Measurements from ENCODE around the gene FLAD1. TPM values are rescaled to one million over a fixed set of nuclear protein-coding genes. Genes with fewer than 3 reads are reported as not detected.

The FLAD1 gene
- total RNA-seq, 1 experiment from 2014 or later = 58.4 TPM

DNA sequence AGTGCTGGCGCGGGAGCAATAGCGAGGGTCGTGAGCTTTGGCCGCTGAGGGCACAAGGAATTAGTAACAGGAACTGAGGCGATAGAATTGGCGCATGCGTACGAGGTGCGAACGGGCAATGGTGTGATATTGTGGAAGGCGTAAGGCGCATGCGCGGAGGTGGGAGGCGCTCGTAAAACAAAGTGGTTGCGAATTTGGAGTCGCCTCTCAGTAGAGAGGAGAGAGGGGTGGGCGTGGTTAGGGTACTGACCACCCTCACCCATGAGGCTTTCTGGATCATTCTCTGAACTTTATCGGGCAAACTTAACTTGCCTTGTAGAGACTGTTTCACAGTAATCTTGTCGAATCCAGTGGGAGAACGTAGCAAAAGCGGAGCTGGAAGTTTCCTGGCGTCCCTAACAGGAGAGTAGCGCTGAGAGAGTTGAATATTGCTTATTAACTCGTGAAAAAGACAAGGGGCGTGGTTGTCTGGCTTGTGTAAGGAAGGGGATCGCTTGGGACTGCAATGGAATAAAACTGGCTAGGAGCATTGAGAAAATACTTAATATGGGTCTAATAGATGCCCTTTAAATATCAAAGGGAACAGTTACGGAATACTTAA is 8.2 kb upstream of the FLAD1 start:
- peak overlapping the region; percentile 86 for H3K9ac ChIP-seq (ENCODE audit: low read length)
- no peaks in the 10 kb centered on the region for H3K9me3 ChIP-seq (ENCODE audit: control insufficient read depth in 1 of 2, insufficient read depth in 1 of 2, low read depth in 1 of 2, low read length in 2 of 2)
- peak overlapping the region; percentile 90 for H3K4me2 ChIP-seq (ENCODE audit: low read length)
- ATAC-seq = peak; percentile 55
- no peak overlapping the region for H2AFZ ChIP-seq (ENCODE audit: low read depth, low read length, poor library complexity, severe bottlenecking)
- no TSS peak for BruUV-seq (replicated peaks)
- H3K4me3 ChIP-seq (replicated peaks in 1 of 2; ENCODE audit: low read depth in 1 of 2, low read length in 2 of 2) = peak overlapping the region; percentile 61 to 70
- H3K27ac ChIP-seq (ENCODE audit: low read depth, low read length) = peak overlapping the region; percentile 86
- peaks cover 34 to 62% of the 10 kb centered on the region in 2 experiments for H3K4me1 ChIP-seq (ENCODE audit: control insufficient read depth in 1 of 2, insufficient read depth in 2 of 2, low read length in 2 of 2)
- H3K27me3 ChIP-seq (ENCODE audit: insufficient read depth, low read length) = no peaks in the 10 kb centered on the region
- intact Hi-C loops (cut with micrococcal nuclease) = loop anchor here (1.0 to 5.0 kb wide), 4 partner anchors 26 to 162 kb away; partner anchors contain the start of genes EFNA4 and SLC50A1
- no peaks in the 10 kb centered on the region for H4K20me1 ChIP-seq (ENCODE audit: insufficient read depth)
- ChIA-PET CTCF (interaction anchor here (1.6 kb wide), 1 partner anchor 8 kb away, joined by 4 read pairs; the partner anchor contains the start of gene FLAD1), POLR2A (interaction anchor here (1.0 to 5.4 kb wide), 6 partner anchors 9 to 43 kb away, joined by 3 to 38 read pairs (median 7); partner anchors contain the start of genes FLAD1, LENEP and PYGO2), RAD21 (ENCODE audit: low non-redundant PET in 1 of 2, low total read pairs in 2 of 2, uncharacterized antibody in 2 of 2, unreplicated experiment in 2 of 2) (no interaction called here)
- H3K79me2 ChIP-seq (ENCODE audit: insufficient read depth, low read length) = peaks cover 83% of the 10 kb centered on the region
- no peaks in the 10 kb centered on the region for H3K9me2 ChIP-seq (ENCODE audit: insufficient read depth)
- H3K36me3 ChIP-seq (ENCODE audit: control insufficient read depth in 1 of 2, insufficient read depth in 2 of 2, low read length in 2 of 2) = peaks cover 9 to 17% of the 10 kb centered on the region in 2 experiments
- DNase-seq (ENCODE audit: low read depth, low spot score) = peak; percentile 95
- TF ChIP-seq EZH2 (IDR thresholded peaks at IDR 0.05) (no peak), CTCF (IDR thresholded peaks at IDR 0.05 in 2 of 3, conservative IDR thresholded peaks at IDR 0.05 in 1 of 3; ENCODE audit: borderline replicate concordance in 1 of 3, insufficient read depth in 1 of 3, low read depth in 2 of 3, low read length in 2 of 3) (no peak), EGR1 (IDR thresholded peaks at IDR 0.05; ENCODE audit: low read depth) (no peak), CBX3 (IDR thresholded peaks at IDR 0.05; ENCODE audit: low read depth) (no peak), SP1 (IDR thresholded peaks at IDR 0.05; ENCODE audit: low read depth) (no peak), SRF (IDR thresholded peaks at IDR 0.05; ENCODE audit: low read depth) (no peak), POLR2AphosphoS5 (IDR thresholded peaks at IDR 0.05; ENCODE audit: low read depth, low read length) (peak; percentile 88), POLR2A (IDR thresholded peaks at IDR 0.05; ENCODE audit: borderline replicate concordance, extremely low read depth, insufficient read depth, insufficient read length) (peak; percentile 65), TCF7L2 (IDR thresholded peaks at IDR 0.05; ENCODE audit: borderline replicate concordance, extremely low read depth, insufficient read depth, insufficient read length) (no peak), FOSL1 (IDR thresholded peaks at IDR 0.05; ENCODE audit: low read depth) (no peak)

Measured in HCT116 (cell line).